CD14-positive monocyte (primary cell): ENCODE measurements around the gene RWDD3. TPM values are rescaled to one million over a fixed set of nuclear protein-coding genes. Genes with fewer than 3 reads are reported as not detected.
A peak's percentile ranks its signal among the peaks of the same experiment; 100 is the strongest.

Experiments used
- DNase-seq, 3 donors: peaks; one replicate each; pipeline ENCODE4 v3.0.0-alpha.2; 2011 to 2022
- H2AFZ ChIP-seq: 2 replicates; pipeline ENCODE4 v1.6.0; 2012; ENCODE audit warnings: mild to moderate bottlenecking, low read depth, low read length, inconsistent platforms; ENCODE audit not compliant: insufficient read depth, poor library complexity, severe bottlenecking
- H3K27ac ChIP-seq, 2 donors: 1 replicate in 1 of 2; 2 replicates in 1 of 2; pipeline ENCODE4 v1.5.1; 2012 to 2013; ENCODE audit warnings: low read length in 2 of 2, control low read depth in 1 of 2, inconsistent platforms in 1 of 2, low read depth in 1 of 2, mild to moderate bottlenecking in 1 of 2
- H3K27me3 ChIP-seq, 2 donors: one replicate each; pipeline versions ENCODE4 v1.6.0 to v1.6.1; 2011 to 2013; ENCODE audit warnings: low read length in 2 of 2; ENCODE audit not compliant: control insufficient read depth in 2 of 2, insufficient read depth in 2 of 2
- H3K36me3 ChIP-seq, 2 donors: replicated peaks in 1 of 2; 1 replicate in 1 of 2; 2 replicates in 1 of 2; pipeline versions ENCODE4 v1.5.1 to v1.6.1; 2012 to 2013; ENCODE audit warnings: low read length in 2 of 2, control low read depth in 1 of 2, inconsistent platforms in 1 of 2, mild to moderate bottlenecking in 1 of 2; ENCODE audit not compliant: insufficient read depth in 2 of 2, control insufficient read depth in 1 of 2
- H3K4me1 ChIP-seq, 2 donors: 1 replicate in 1 of 2; 2 replicates in 1 of 2; pipeline versions ENCODE4 v1.5.1 to v1.6.1; 2012 to 2013; ENCODE audit warnings: low read length in 2 of 2, control low read depth in 1 of 2, inconsistent platforms in 1 of 2, mild to moderate bottlenecking in 1 of 2, moderate library complexity in 1 of 2; ENCODE audit not compliant: insufficient read depth in 2 of 2, control insufficient read depth in 1 of 2
- H3K4me2 ChIP-seq: replicated peaks from 2 replicates; pipeline ENCODE3; 2012; ENCODE audit warnings: low read length, moderate library complexity, mild to moderate bottlenecking; ENCODE audit not compliant: poor library complexity, severe bottlenecking; ENCODE audit errors: extremely low read depth
- H3K4me3 ChIP-seq, 3 experiments: fragments of 200-600 bp in 1 of 3; sonication (generic) in 1 of 3; replicated peaks in 1 of 3; 1 replicate in 2 of 3; 2 replicates in 1 of 3; pipeline ENCODE4 v1.5.1; 2011 to 2013; ENCODE audit warnings: low read length in 3 of 3, mild to moderate bottlenecking in 3 of 3, control low read depth in 2 of 3, low read depth in 2 of 3, inconsistent platforms in 1 of 3, moderate library complexity in 1 of 3
- H3K79me2 ChIP-seq: 2 replicates; pipeline ENCODE4 v1.6.0; 2012; ENCODE audit warnings: mild to moderate bottlenecking, control low read depth, inconsistent platforms, low read length, moderate library complexity; ENCODE audit not compliant: insufficient read depth
- H3K9ac ChIP-seq: 2 replicates; pipeline ENCODE4 v1.6.0; 2017; ENCODE audit warnings: low read length, mild to moderate bottlenecking; ENCODE audit not compliant: insufficient read depth, poor library complexity, severe bottlenecking
- H3K9me3 ChIP-seq, 2 donors: replicated peaks in 1 of 2; 1 replicate in 1 of 2; 2 replicates in 1 of 2; pipeline versions ENCODE4 v1.5.1 to v1.6.1; 2012 to 2013; ENCODE audit warnings: low read length in 2 of 2, control low read depth in 1 of 2; ENCODE audit not compliant: control insufficient read depth in 1 of 2, insufficient read depth in 1 of 2
- H4K20me1 ChIP-seq: 2 replicates; pipeline ENCODE4 v1.6.0; 2012; ENCODE audit warnings: mild to moderate bottlenecking, low read length, control low read depth, moderate library complexity; ENCODE audit not compliant: insufficient read depth
- H3K27ac Mint-ChIP-seq, 7 donors: one replicate each; pipeline ENCODE4 v1.8.0; 2020; ENCODE audit warnings: mild to moderate bottlenecking in 7 of 7, mixed read lengths in 7 of 7, moderate library complexity in 6 of 7, inconsistent platforms in 2 of 7
- H3K27me3 Mint-ChIP-seq, 3 donors: one replicate each; pipeline ENCODE4 v1.8.0; 2021 to 2022; ENCODE audit warnings: low read depth in 3 of 3, mild to moderate bottlenecking in 3 of 3, mixed read lengths in 3 of 3, moderate library complexity in 3 of 3, inconsistent platforms in 1 of 3
- H3K36me3 Mint-ChIP-seq, 2 donors: one replicate each; pipeline ENCODE4 v1.8.0; 2020; ENCODE audit warnings: mixed read lengths in 2 of 2, inconsistent platforms in 1 of 2, mild to moderate bottlenecking in 1 of 2
- H3K4me1 Mint-ChIP-seq: one replicate; pipeline ENCODE4 v1.8.0; 2020; ENCODE audit warnings: mild to moderate bottlenecking, mixed read lengths
- H3K4me3 Mint-ChIP-seq, 2 donors: one replicate each; pipeline ENCODE4 v1.8.0; 2020; ENCODE audit warnings: mild to moderate bottlenecking in 2 of 2, mixed read lengths in 2 of 2, moderate library complexity in 1 of 2
- H3K9me3 Mint-ChIP-seq, 7 donors: one replicate each; pipeline ENCODE4 v1.8.0; 2020 to 2022; ENCODE audit warnings: mixed read lengths in 7 of 7, mild to moderate bottlenecking in 6 of 7, moderate library complexity in 6 of 7, inconsistent platforms in 2 of 7
- CTCF ChIP-seq: fragments of 200-600 bp; IDR thresholded peaks from one replicate; pipeline ENCODE4 v1.8.0; 2022; ENCODE audit warnings: antibody characterized with exemption, mild to moderate bottlenecking
- WGBS: methylation state at CpG from one replicate; pipeline ENCODE4 v1.1.5; 2013; ENCODE audit warnings: missing lambda C conversion rate; ENCODE audit not compliant: insufficient coverage; 5-methylcytosine and 5-hydroxymethylcytosine counted together
- intact Hi-C, 2 donors: fragments of 100-400 bp; cut with micrococcal nuclease; formaldehyde crosslinking; loops; one replicate each; pipeline versions ENCODE4 v1.15.0 to v1.15.1; 2023
- polyA plus RNA-seq, 3 donors: library from polyadenylated mRNA; depleted of rRNA in 1 of 3; unstranded in 2 of 3; stranded (reverse) in 1 of 3; fragments of 300-500 nt in 2 of 3; fragments of >200 nt in 1 of 3; fragmentation: Illumina TruSeq in 2 of 3; gene quantifications; 1 replicate in 2 of 3; 2 replicates in 1 of 3; pipeline ENCODE4 v1.2.3, GENCODE V29; 2012 to 2021

Gene RWDD3
- polyA plus RNA-seq, 3 donors = 9.2 to 20.1 (median 18.1) TPM

GRCh38 chr1:95247607-95248006, 13.6 kb downstream of the RWDD3 start:
- Mint-ChIP-seq H3K4me1 (peaks cover 4% of the 10 kb centered on the region), H3K27ac (no peak overlapping the region), H3K27me3 (no peaks in the 10 kb centered on the region), H3K4me3 (no peak overlapping the region), H3K36me3 (peaks cover 49 to 53% of the 10 kb centered on the region in 2 donors), H3K9me3 (no peaks in the 10 kb centered on the region)
- no peak for TF ChIP-seq CTCF
- no peaks in the 10 kb centered on the region for H3K9me3 ChIP-seq
- H3K79me2 ChIP-seq = no peaks in the 10 kb centered on the region
- H3K27ac ChIP-seq = no peak overlapping the region
- intact Hi-C loops = no loop called here
- H3K4me2 ChIP-seq = no peak overlapping the region
- no peak for DNase-seq
- WGBS = no CpG with 5 or more reads among the region's 3 CpGs
- no peak overlapping the region for H3K9ac ChIP-seq
- no peaks in the 10 kb centered on the region for H3K4me1 ChIP-seq
- peaks cover 11% of the 10 kb centered on the region for H4K20me1 ChIP-seq
- no peak overlapping the region for H3K4me3 ChIP-seq
- no peak overlapping the region for H2AFZ ChIP-seq
- peaks cover 14 to 48% of the 10 kb centered on the region in 2 donors for H3K36me3 ChIP-seq
- H3K27me3 ChIP-seq = no peaks in the 10 kb centered on the region

- Mint-ChIP-seq H3K27me3 (no peaks in the 10 kb centered on the region), H3K4me1 (peaks cover 4% of the 10 kb centered on the region), H3K36me3 (peaks cover 36 to 43% of the 10 kb centered on the region in 2 donors), H3K9me3 (peaks cover 2 to 9% (median 5%) of the 10 kb centered on the region in 7 donors), H3K4me3 (no peak overlapping the region), H3K27ac (peak overlapping the region in 2 of 7 donors; percentile 42 to 47)
- no peaks in the 10 kb centered on the region for H3K27me3 ChIP-seq
- no peak overlapping the region for H3K4me3 ChIP-seq
- H3K9me3 ChIP-seq = no peaks in the 10 kb centered on the region
- no peak overlapping the region for H3K27ac ChIP-seq
- H2AFZ ChIP-seq = no peak overlapping the region
- WGBS = no CpG with 5 or more reads among the region's 1 CpG
- no peak overlapping the region for H3K4me2 ChIP-seq
- H3K9ac ChIP-seq = no peak overlapping the region
- TF ChIP-seq CTCF = no peak
- DNase-seq = no peak
- intact Hi-C loops = no loop called here
- peaks cover 9 to 33% of the 10 kb centered on the region in 2 donors for H3K36me3 ChIP-seq
- H3K4me1 ChIP-seq = no peaks in the 10 kb centered on the region
- no peaks in the 10 kb centered on the region for H3K79me2 ChIP-seq
- H4K20me1 ChIP-seq = no peaks in the 10 kb centered on the region
These were observed 15.9 kb downstream of the RWDD3 start for GRCh38 chr1:95249916-95250315.
